ENCODE results near the gene NRARP. TPM values are rescaled to one million over a fixed set of nuclear protein-coding genes. Genes with fewer than 3 reads are reported as not detected.

NRARP gene
- total RNA-seq, 1 experiment from 2014 or later: 23.8 TPM

DNA sequence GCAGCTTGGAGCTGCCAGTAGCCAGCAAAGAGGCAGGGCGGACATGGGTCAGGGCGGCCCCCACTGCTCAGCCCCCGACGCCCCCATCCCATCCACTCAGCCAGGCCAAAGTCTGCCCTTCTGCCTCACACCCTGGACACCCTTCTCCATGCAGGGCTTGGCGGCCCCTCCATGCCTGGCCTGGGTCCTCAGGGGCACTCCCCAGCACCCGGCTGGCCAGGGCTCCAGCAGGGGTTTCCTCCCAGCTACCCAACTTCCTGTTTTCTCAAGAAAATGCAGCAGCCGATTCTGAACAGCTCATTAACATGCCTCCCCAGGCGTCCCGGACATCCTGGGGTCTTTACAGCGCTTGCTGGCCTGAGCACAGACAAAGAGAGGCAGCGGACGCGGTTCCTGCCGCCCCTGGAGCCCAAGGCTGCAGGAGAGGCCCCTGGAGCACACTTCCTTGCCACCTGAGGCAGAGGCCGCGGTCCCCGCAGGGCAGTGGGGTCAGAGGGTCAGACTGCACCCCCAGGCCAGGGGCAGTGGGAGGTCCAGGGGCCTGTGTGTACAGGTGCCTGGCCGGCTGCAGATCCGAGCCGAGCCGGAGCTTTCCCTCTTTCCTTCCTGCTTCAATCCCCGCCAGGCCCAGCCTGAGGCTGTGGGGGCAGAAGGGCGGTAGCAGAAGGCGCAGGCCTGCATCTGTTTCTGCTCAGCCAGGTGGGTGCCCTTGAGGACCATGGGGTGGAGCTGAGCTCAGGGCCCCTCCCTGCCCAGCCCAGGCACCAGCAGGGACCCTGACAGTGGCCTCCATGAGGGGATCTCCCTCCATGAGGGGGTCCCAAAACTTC is 18.7 kb upstream of the NRARP start:
- no peak overlapping the region for H3K27ac Mint-ChIP-seq
- Histone ChIP-seq H4K91ac (ENCODE audit: insufficient read length, low read depth, low read length) (no peak overlapping the region), H3T11ph (ENCODE audit: low read length) (no peak overlapping the region), H3K9me3 (ENCODE audit: control insufficient read depth, low read depth, low read length) (no peaks in the 10 kb centered on the region), H3K14ac (ENCODE audit: insufficient read depth, low read length) (peak overlapping the region; percentile 72), H2AFZ (ENCODE audit: low read length) (no peak overlapping the region), H3K23ac (ENCODE audit: insufficient read length, low read depth, low read length) (no peak overlapping the region), H4K8ac (replicated peaks; ENCODE audit: insufficient read length, low read depth, low read length) (no peak overlapping the region), H4K20me1 (ENCODE audit: control insufficient read depth, insufficient read depth, insufficient read length) (no peaks in the 10 kb centered on the region), H2BK15ac (ENCODE audit: low read depth, low read length) (no peak overlapping the region), H2AK5ac (ENCODE audit: insufficient read length, low read length) (no peak overlapping the region), H3K9ac (ENCODE audit: extremely low read depth, insufficient read length, low read length) (no peak overlapping the region), H3K4me1 (ENCODE audit: insufficient read depth, low read length) (peaks cover 1% of the 10 kb centered on the region; the same call in 1 of the 2 replicates), H2BK12ac (ENCODE audit: insufficient read length, low read depth, low read length) (no peak overlapping the region), H2BK120ac (ENCODE audit: low read depth, low read length, poor library complexity, severe bottlenecking) (no peak overlapping the region), H3K4ac (ENCODE audit: low read depth, low read length) (no peak overlapping the region), H3K23me2 (ENCODE audit: insufficient read length, low read depth, low read length, poor library complexity, severe bottlenecking) (no peaks in the 10 kb centered on the region), H3K27me3 (ENCODE audit: insufficient read depth, low read length) (no peaks in the 10 kb centered on the region), H3K79me1 (ENCODE audit: insufficient read depth, low read depth, low read length, poor library complexity, severe bottlenecking) (no peaks in the 10 kb centered on the region), H3K4me2 (ENCODE audit: insufficient read depth, insufficient read length, low read length) (no peak overlapping the region), H3K79me2 (ENCODE audit: insufficient read depth, low read length) (no peaks in the 10 kb centered on the region), H3K18ac (ENCODE audit: insufficient read length, low read depth, low read length) (peak overlapping the region; percentile 15), H3K27ac (ENCODE audit: insufficient read length, low read depth, low read length) (no peak overlapping the region), H3K56ac (ENCODE audit: insufficient read length, low read depth, low read length) (no peak overlapping the region), H4K5ac (ENCODE audit: insufficient read length, low read depth, low read length) (no peak overlapping the region), H2BK20ac (ENCODE audit: low read depth, low read length, poor library complexity, severe bottlenecking) (no peak overlapping the region), H2BK5ac (ENCODE audit: insufficient read length, low read length) (no peak overlapping the region)
- H3K27me3 Mint-ChIP-seq (ENCODE audit: low read depth): peaks cover 7% of the 10 kb centered on the region
- DNase-seq: peak; percentile 58
- WGBS (ENCODE audit: extremely low coverage, insufficient read length, low lambda C conversion rate): no CpG with 5 or more reads among the region's 24 CpGs
- H3K4me3 Mint-ChIP-seq: no peak overlapping the region
- TF ChIP-seq, protein P1, sequence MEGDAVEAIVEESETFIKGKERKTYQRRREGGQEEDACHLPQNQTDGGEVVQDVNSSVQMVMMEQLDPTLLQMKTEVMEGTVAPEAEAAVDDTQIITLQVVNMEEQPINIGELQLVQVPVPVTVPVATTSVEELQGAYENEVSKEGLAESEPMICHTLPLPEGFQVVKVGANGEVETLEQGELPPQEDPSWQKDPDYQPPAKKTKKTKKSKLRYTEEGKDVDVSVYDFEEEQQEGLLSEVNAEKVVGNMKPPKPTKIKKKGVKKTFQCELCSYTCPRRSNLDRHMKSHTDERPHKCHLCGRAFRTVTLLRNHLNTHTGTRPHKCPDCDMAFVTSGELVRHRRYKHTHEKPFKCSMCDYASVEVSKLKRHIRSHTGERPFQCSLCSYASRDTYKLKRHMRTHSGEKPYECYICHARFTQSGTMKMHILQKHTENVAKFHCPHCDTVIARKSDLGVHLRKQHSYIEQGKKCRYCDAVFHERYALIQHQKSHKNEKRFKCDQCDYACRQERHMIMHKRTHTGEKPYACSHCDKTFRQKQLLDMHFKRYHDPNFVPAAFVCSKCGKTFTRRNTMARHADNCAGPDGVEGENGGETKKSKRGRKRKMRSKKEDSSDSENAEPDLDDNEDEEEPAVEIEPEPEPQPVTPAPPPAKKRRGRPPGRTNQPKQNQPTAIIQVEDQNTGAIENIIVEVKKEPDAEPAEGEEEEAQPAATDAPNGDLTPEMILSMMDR (conservative IDR thresholded peaks at IDR 0.05): no peak
- peaks cover 2 to 9% of the 10 kb centered on the region in 2 experiments; a peak in 1 of 4 replicates for H3K4me1 Mint-ChIP-seq
- H3K36me3 Mint-ChIP-seq (ENCODE audit: insufficient read depth in 1 of 3, low read depth in 3 of 3): no peaks in the 10 kb centered on the region
- peaks cover 4 to 8% of the 10 kb centered on the region in 2 experiments; a peak in 3 of 5 replicates for H3K9me3 Mint-ChIP-seq
